HCT116 (cell line): ENCODE measurements around the gene ATG16L1. TPM values are rescaled to one million over a fixed set of nuclear protein-coding genes. Genes with fewer than 3 reads are reported as not detected.

ENCODE experiments used
- ATAC-seq: fragments of 200-7000 bp; cut with Tn5 transposase; 2 replicates; pipeline ENCODE4 v1.9.1; 2020; ENCODE audit warnings: mild to moderate bottlenecking, moderate library complexity
- BruUV-seq: library from RNA; stranded (reverse); fragments of 400-500 nt; replicated peaks from 2 replicates; lab custom pipeline; 2021; lab: Mats Ljungman, UMichigan
- CTCF ChIA-PET: fragments of 300-600 bp; sonication (Branson Sonifier 250); formaldehyde crosslinking; loops from one replicate; lab custom pipeline; 2021; ENCODE audit warnings: antibody characterized with exemption; lab: Charles Lee
- POLR2A ChIA-PET: fragments of 300-600, 350-600 bp; sonication (Branson Sonifier 250); formaldehyde crosslinking; loops from one replicate; lab custom pipeline; 2021; ENCODE audit warnings: antibody characterized with exemption; lab: Charles Lee
- RAD21 ChIA-PET, 2 experiments: fragments of 300-600 bp; sonication (Branson Sonifier 250); formaldehyde crosslinking; loops; one replicate each; lab custom pipeline; 2023; ENCODE audit warnings: low total read pairs in 2 of 2; ENCODE audit not compliant: uncharacterized antibody in 2 of 2, unreplicated experiment in 2 of 2, low non-redundant PET in 1 of 2; lab: Charles Lee
- DNase-seq: peaks from one replicate; pipeline ENCODE4 v3.0.0-alpha.2; 2010; ENCODE audit warnings: low read depth, low spot score
- H2AFZ ChIP-seq: fragments of 200-600 bp; shearing (Covaris generic), sonication (generic); 2 replicates; pipeline ENCODE4 v1.6.1; 2017; ENCODE audit warnings: low read depth, mixed run types, mixed read lengths, antibody characterized with exemption, low read length; ENCODE audit not compliant: poor library complexity, severe bottlenecking
- H3K27ac ChIP-seq: 2 replicates; pipeline ENCODE4 v1.5.1; 2012; ENCODE audit warnings: low read depth, low read length
- H3K27me3 ChIP-seq: fragments of 200-600 bp; sonication (generic); 2 replicates; pipeline ENCODE4 v1.6.1; 2016; ENCODE audit warnings: mixed run types, low read length, mixed read lengths; ENCODE audit not compliant: insufficient read depth
- H3K36me3 ChIP-seq, 2 experiments: fragments of 200-500 bp in 1 of 2; fragments of 200-600 bp in 1 of 2; sonication (Bioruptor generic) in 1 of 2; sonication (generic) in 1 of 2; 2 replicates each; pipeline versions ENCODE4 v1.5.1 to v1.6.1; 2014 to 2016; ENCODE audit warnings: low read length in 2 of 2, inconsistent platforms in 1 of 2, mixed read lengths in 1 of 2, mixed run types in 1 of 2; ENCODE audit not compliant: insufficient read depth in 2 of 2, control insufficient read depth in 1 of 2
- H3K4me1 ChIP-seq, 2 experiments: fragments of 200-600 bp in 1 of 2; sonication (generic) in 1 of 2; 2 replicates each; pipeline versions ENCODE4 v1.5.1 to v1.6.1; 2012 to 2017; ENCODE audit warnings: low read length in 2 of 2, inconsistent platforms in 1 of 2, mild to moderate bottlenecking in 1 of 2, mixed read lengths in 1 of 2, mixed run types in 1 of 2, moderate library complexity in 1 of 2; ENCODE audit not compliant: insufficient read depth in 2 of 2, control insufficient read depth in 1 of 2
- H3K4me2 ChIP-seq: fragments of 200-600 bp; sonication (generic); 2 replicates; pipeline ENCODE4 v1.6.1; 2017; ENCODE audit warnings: mixed run types, low read length, mixed read lengths
- H3K4me3 ChIP-seq, 2 experiments: fragments of 200-600 bp in 1 of 2; sonication (generic) in 1 of 2; replicated peaks in 1 of 2; 2 replicates each; pipeline ENCODE4 v1.5.1; 2011 to 2016; ENCODE audit warnings: low read length in 2 of 2, control low read depth in 1 of 2, low read depth in 1 of 2, mild to moderate bottlenecking in 1 of 2, mixed read lengths in 1 of 2, mixed run types in 1 of 2
- H3K79me2 ChIP-seq: fragments of 200-600 bp; sonication (generic); 2 replicates; pipeline ENCODE4 v1.6.1; 2017; ENCODE audit warnings: mild to moderate bottlenecking, mixed run types, low read length, moderate library complexity, mixed read lengths; ENCODE audit not compliant: insufficient read depth
- H3K9ac ChIP-seq: fragments of 200-600 bp; sonication (generic); 2 replicates; pipeline ENCODE4 v1.6.1; 2016; ENCODE audit warnings: low read length, mixed read lengths
- H3K9me2 ChIP-seq: fragments of 200-600 bp; sonication (generic), shearing (Covaris generic); 2 replicates; pipeline ENCODE4 v1.6.1; 2017; ENCODE audit warnings: mixed run types, mild to moderate bottlenecking, moderate library complexity; ENCODE audit not compliant: insufficient read depth
- H3K9me3 ChIP-seq, 2 experiments: fragments of 200-500 bp in 1 of 2; fragments of 200-600 bp in 1 of 2; sonication (Bioruptor generic) in 1 of 2; sonication (generic) in 1 of 2; 2 replicates each; pipeline ENCODE4 v1.6.1; 2014 to 2017; ENCODE audit warnings: low read length in 2 of 2, mixed read lengths in 2 of 2, inconsistent platforms in 1 of 2, low read depth in 1 of 2, mild to moderate bottlenecking in 1 of 2, mixed run types in 1 of 2, moderate library complexity in 1 of 2; ENCODE audit not compliant: control insufficient read depth in 1 of 2, insufficient read depth in 1 of 2
- H4K20me1 ChIP-seq: fragments of 200-600 bp; sonication (generic), shearing (Covaris generic); 2 replicates; pipeline ENCODE4 v1.6.1; 2017; ENCODE audit warnings: mixed run types, mild to moderate bottlenecking, moderate library complexity; ENCODE audit not compliant: insufficient read depth
- CBX3 ChIP-seq: IDR thresholded peaks from 2 replicates; pipeline ENCODE4 v1.6.1; 2012; ENCODE audit warnings: low read depth
- CEBPB ChIP-seq: IDR thresholded peaks from 2 replicates; pipeline ENCODE4 v1.6.1; 2012; ENCODE audit warnings: low read depth
- ELF1 ChIP-seq: IDR thresholded peaks from 2 replicates; pipeline ENCODE4 v1.6.1; 2012; ENCODE audit warnings: low read depth, borderline replicate concordance
- FOSL1 ChIP-seq: IDR thresholded peaks from 2 replicates; pipeline ENCODE4 v1.6.1; 2012; ENCODE audit warnings: low read depth
- MAX ChIP-seq: IDR thresholded peaks from 2 replicates; pipeline ENCODE4 v1.6.1; 2012
- POLR2AphosphoS5 ChIP-seq: IDR thresholded peaks from 2 replicates; pipeline ENCODE4 v1.6.1; 2011; ENCODE audit warnings: mild to moderate bottlenecking, low read depth, low read length, moderate library complexity
- RAD21 ChIP-seq: IDR thresholded peaks from 2 replicates; pipeline ENCODE4 v1.6.1; 2012; ENCODE audit warnings: low read depth, mild to moderate bottlenecking
- SIN3A ChIP-seq: IDR thresholded peaks from 2 replicates; pipeline ENCODE4 v1.6.1; 2012; ENCODE audit warnings: low read depth
- SP1 ChIP-seq: IDR thresholded peaks from 2 replicates; pipeline ENCODE4 v1.6.1; 2012; ENCODE audit warnings: low read depth
- SRF ChIP-seq: IDR thresholded peaks from 2 replicates; pipeline ENCODE4 v1.6.1; 2012; ENCODE audit warnings: low read depth
- TCF7L2 ChIP-seq: IDR thresholded peaks from 2 replicates; pipeline ENCODE4 v1.7.0; 2011; ENCODE audit warnings: borderline replicate concordance, inconsistent platforms; ENCODE audit not compliant: insufficient read depth, insufficient read length; ENCODE audit errors: extremely low read depth
- ZFX ChIP-seq: fragments of 450-650 bp; IDR thresholded peaks from 2 replicates; pipeline ENCODE4 v1.6.1; 2017
- intact Hi-C: fragments of 100-400 bp; cut with micrococcal nuclease; formaldehyde crosslinking; loops from 2 replicates; pipeline ENCODE4 v1.10.0; 2022
- total RNA-seq: library from RNA; stranded (reverse); gene quantifications from one replicate; pipeline ENCODE4 v1.2.1, GENCODE V29; 2021; ENCODE audit not compliant: unreplicated experiment

The ATG16L1 gene
- total RNA-seq, 1 experiment from 2014 or later: 43.4 TPM

GRCh38 chr2:233285921-233286320 is 34.4 kb downstream of the ATG16L1 start:
- no peak for DNase-seq
- no TSS peak for BruUV-seq
- no peak for ATAC-seq
- RAD21 ChIA-PET: no interaction called here
- H3K79me2 ChIP-seq: 0 out of 2 replicates have a peak, but pooled peaks cover 9% of the 10 kb centered on the region
- no peak overlapping the region for H2AFZ ChIP-seq
- intact Hi-C loops: loop anchor here (10.0 kb wide), 1 partner anchor 159 kb away; no protein-coding TSS in a partner anchor
- no peak overlapping the region for H3K4me2 ChIP-seq
- H3K4me3 ChIP-seq: no peak overlapping the region
- H3K9me3 ChIP-seq: no peaks in the 10 kb centered on the region
- CTCF ChIA-PET: no interaction called here
- H3K4me1 ChIP-seq: no peaks in the 10 kb centered on the region
- no peaks in the 10 kb centered on the region for H4K20me1 ChIP-seq
- H3K27me3 ChIP-seq: no peaks in the 10 kb centered on the region
- no peak overlapping the region for H3K9ac ChIP-seq
- POLR2A ChIA-PET: no interaction called here
- H3K36me3 ChIP-seq: peaks cover 47 to 62% of the 10 kb centered on the region in 2 experiments
- H3K9me2 ChIP-seq: no peaks in the 10 kb centered on the region
- no peak overlapping the region for H3K27ac ChIP-seq
- TF ChIP-seq SP1: no peak

GRCh38 chr2:233287871-233288270 is 36.4 kb downstream of the ATG16L1 start:
- Histone ChIP-seq H3K4me3 (no peak overlapping the region), H3K27me3 (no peaks in the 10 kb centered on the region), H4K20me1 (no peaks in the 10 kb centered on the region), H3K9ac (no peak overlapping the region), H3K4me1 (no peaks in the 10 kb centered on the region), H3K79me2 (0 out of 2 replicates have a peak, but pooled peaks cover 9% of the 10 kb centered on the region), H3K4me2 (no peak overlapping the region), H3K9me3 (no peaks in the 10 kb centered on the region), H2AFZ (no peak overlapping the region), H3K27ac (no peak overlapping the region), H3K9me2 (no peaks in the 10 kb centered on the region), H3K36me3 (peaks cover 49 to 63% of the 10 kb centered on the region in 2 experiments)
- ATAC-seq: no peak
- CTCF ChIA-PET: no interaction called here
- TF ChIP-seq MAX (no peak), FOSL1 (no peak), CBX3 (no peak), SIN3A (no peak), ZFX (no peak), SRF (no peak), TCF7L2 (no peak), ELF1 (no peak), POLR2AphosphoS5 (no peak), CEBPB (no peak), RAD21 (no peak)
- no TSS peak for BruUV-seq
- POLR2A ChIA-PET: no interaction called here
- RAD21 ChIA-PET: no interaction called here
- no peak for DNase-seq
- intact Hi-C loops: loop anchor here (10.0 kb wide), 1 partner anchor 157 kb away; no protein-coding TSS in a partner anchor
